Measurements from ENCODE around the gene OTULIN. TPM values are rescaled to one million over a fixed set of nuclear protein-coding genes. Genes with fewer than 3 reads are reported as not detected.

Gene OTULIN
- total RNA-seq, 2 experiments from 2014 or later: 28.7 to 45.6 TPM

DNA sequence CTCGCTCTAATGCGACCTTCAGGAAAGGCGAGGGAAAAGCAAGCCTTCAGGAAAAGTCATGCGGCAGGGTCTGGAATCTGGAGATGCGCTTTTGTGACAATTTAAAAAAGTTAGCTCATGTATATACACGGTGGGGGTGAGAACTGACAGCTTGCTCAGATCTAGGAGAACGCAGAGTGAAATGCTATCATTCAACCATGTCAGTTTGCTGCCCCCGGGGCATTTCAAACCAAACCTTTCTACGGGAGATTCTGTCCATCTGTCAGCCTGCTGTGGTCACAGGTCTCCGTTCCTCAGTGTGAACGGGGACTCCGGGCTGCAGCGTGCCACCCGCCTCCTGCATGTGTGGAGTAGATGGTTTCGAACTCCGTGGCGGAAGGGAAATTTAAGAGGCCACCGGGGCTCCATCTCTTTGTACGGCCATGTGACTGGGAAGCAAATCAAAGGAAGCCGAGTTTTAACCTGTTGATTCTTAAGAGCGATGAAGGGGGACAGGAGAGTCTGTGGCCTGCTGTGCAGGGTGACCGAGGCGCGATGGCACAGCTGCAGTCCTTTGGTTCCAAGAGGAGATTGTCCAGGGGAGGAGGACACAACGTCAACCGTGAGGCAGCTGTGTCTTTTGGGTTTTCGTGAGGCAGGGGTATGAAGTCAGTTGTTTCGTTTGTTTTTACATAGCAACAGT, 45.9 kb downstream of the OTULIN start:
- TF ChIP-seq EZH2phosphoT487 (IDR thresholded peaks at IDR 0.05; ENCODE audit: borderline replicate concordance, low read depth, low read length): no peak
- TF ChIP-seq, protein P1, sequence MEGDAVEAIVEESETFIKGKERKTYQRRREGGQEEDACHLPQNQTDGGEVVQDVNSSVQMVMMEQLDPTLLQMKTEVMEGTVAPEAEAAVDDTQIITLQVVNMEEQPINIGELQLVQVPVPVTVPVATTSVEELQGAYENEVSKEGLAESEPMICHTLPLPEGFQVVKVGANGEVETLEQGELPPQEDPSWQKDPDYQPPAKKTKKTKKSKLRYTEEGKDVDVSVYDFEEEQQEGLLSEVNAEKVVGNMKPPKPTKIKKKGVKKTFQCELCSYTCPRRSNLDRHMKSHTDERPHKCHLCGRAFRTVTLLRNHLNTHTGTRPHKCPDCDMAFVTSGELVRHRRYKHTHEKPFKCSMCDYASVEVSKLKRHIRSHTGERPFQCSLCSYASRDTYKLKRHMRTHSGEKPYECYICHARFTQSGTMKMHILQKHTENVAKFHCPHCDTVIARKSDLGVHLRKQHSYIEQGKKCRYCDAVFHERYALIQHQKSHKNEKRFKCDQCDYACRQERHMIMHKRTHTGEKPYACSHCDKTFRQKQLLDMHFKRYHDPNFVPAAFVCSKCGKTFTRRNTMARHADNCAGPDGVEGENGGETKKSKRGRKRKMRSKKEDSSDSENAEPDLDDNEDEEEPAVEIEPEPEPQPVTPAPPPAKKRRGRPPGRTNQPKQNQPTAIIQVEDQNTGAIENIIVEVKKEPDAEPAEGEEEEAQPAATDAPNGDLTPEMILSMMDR (conservative IDR thresholded peaks at IDR 0.05; ENCODE audit: low read length): no peak
- H3K9me3 ChIP-seq (ENCODE audit: low read length): no peaks in the 10 kb centered on the region
- no peaks in the 10 kb centered on the region for H3K9me2 ChIP-seq (ENCODE audit: insufficient read depth, low read length)
- ChIA-PET CTCF (ENCODE audit: unreplicated experiment) (no interaction called here), POLR2A (no interaction called here)
- no peak for DNase-seq (ENCODE audit: low spot score)
- H3K27ac ChIP-seq (ENCODE audit: low read depth, low read length, poor library complexity, severe bottlenecking): no peak overlapping the region
- no peak overlapping the region for H3K4me3 ChIP-seq (ENCODE audit: low read depth, low read length, poor library complexity, severe bottlenecking)
- H2AFZ ChIP-seq (ENCODE audit: low read length): no peak overlapping the region
- H3K79me2 ChIP-seq (ENCODE audit: insufficient read depth, low read depth, low read length): no peaks in the 10 kb centered on the region
- intact Hi-C loops (cut with micrococcal nuclease; ENCODE audit: unreplicated experiment): no loop called here
- BruUV-seq (replicated peaks): TSS peak; percentile 43
- no peak overlapping the region for H3K4me2 ChIP-seq (ENCODE audit: low read length)
- no peaks in the 10 kb centered on the region for H4K20me1 ChIP-seq (ENCODE audit: insufficient read depth, low read length)
- H3K4me1 ChIP-seq (ENCODE audit: insufficient read depth, low read length, poor library complexity, severe bottlenecking): no peaks in the 10 kb centered on the region
- H3K36me3 ChIP-seq (ENCODE audit: insufficient read depth, low read length): peaks cover 97% of the 10 kb centered on the region

DNA sequence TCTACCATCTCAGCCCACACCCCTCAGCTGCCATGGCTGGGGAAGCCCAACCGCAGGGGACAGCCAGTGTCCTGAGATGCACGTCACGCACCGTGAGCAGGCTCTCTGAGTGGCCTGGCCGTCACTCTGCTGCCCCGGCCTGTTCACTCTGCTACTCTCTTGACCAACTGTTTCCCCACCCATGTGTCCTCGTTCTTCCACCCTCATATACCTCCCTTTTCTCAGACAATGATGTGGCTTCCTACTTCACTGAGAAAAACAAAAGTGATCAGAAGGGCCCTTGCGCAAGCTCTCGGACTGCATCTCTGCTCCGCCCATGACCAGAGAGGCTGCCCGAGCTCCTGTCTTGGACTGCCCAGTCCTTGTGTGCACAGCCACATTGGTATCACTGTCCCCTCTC, 47.6 kb downstream of the OTULIN start:
- no peak for TF ChIP-seq EZH2phosphoT487 (IDR thresholded peaks at IDR 0.05; ENCODE audit: borderline replicate concordance, low read depth, low read length)
- TF ChIP-seq, protein P1 (conservative IDR thresholded peaks at IDR 0.05; ENCODE audit: low read length): no peak
- Histone ChIP-seq H3K4me2 (ENCODE audit: low read length) (no peak overlapping the region), H3K36me3 (ENCODE audit: insufficient read depth, low read length) (peaks cover 96% of the 10 kb centered on the region), H3K9me2 (ENCODE audit: insufficient read depth, low read length) (no peaks in the 10 kb centered on the region), H2AFZ (ENCODE audit: low read length) (no peak overlapping the region), H3K4me1 (ENCODE audit: insufficient read depth, low read length, poor library complexity, severe bottlenecking) (no peaks in the 10 kb centered on the region), H3K9me3 (ENCODE audit: low read length) (no peaks in the 10 kb centered on the region), H4K20me1 (ENCODE audit: insufficient read depth, low read length) (no peaks in the 10 kb centered on the region), H3K79me2 (ENCODE audit: insufficient read depth, low read depth, low read length) (no peaks in the 10 kb centered on the region), H3K4me3 (ENCODE audit: low read depth, low read length, poor library complexity, severe bottlenecking) (no peak overlapping the region), H3K27ac (ENCODE audit: low read depth, low read length, poor library complexity, severe bottlenecking) (no peak overlapping the region)
- DNase-seq (ENCODE audit: low spot score): no peak
- intact Hi-C loops (cut with micrococcal nuclease; ENCODE audit: unreplicated experiment): no loop called here
- CTCF ChIA-PET (ENCODE audit: unreplicated experiment): no interaction called here
- POLR2A ChIA-PET: no interaction called here
- no TSS peak for BruUV-seq (replicated peaks)

DNA sequence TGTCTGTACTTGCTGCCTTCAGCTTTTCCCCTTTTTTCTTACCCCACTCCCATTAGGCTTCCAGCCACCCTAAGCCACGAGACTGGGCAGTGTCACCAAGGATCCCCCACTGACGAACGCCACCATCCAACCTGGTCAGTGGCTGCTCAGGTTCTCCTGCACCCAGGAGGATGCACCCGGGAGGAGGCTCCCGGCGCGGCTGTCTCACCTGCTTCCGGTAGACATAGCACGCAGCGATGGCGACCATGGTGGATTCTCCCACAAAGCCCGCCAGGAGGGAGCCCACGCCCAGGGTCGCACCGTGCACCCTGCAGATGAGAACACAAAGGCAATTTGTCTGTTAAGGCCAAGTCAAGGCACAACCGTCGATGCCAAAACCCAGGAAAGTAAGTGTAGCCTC, 48.1 kb downstream of the OTULIN start:
- no TSS peak for BruUV-seq (replicated peaks)
- H3K79me2 ChIP-seq (ENCODE audit: insufficient read depth, low read depth, low read length): no peaks in the 10 kb centered on the region
- H3K36me3 ChIP-seq (ENCODE audit: insufficient read depth, low read length): peaks cover 93% of the 10 kb centered on the region
- TF ChIP-seq, protein P1 (conservative IDR thresholded peaks at IDR 0.05; ENCODE audit: low read length): no peak
- TF ChIP-seq EZH2phosphoT487 (IDR thresholded peaks at IDR 0.05; ENCODE audit: borderline replicate concordance, low read depth, low read length): no peak
- H3K4me1 ChIP-seq (ENCODE audit: insufficient read depth, low read length, poor library complexity, severe bottlenecking): no peaks in the 10 kb centered on the region
- H4K20me1 ChIP-seq (ENCODE audit: insufficient read depth, low read length): no peaks in the 10 kb centered on the region
- H3K9me2 ChIP-seq (ENCODE audit: insufficient read depth, low read length): no peaks in the 10 kb centered on the region
- POLR2A ChIA-PET: no interaction called here
- no peak overlapping the region for H3K4me3 ChIP-seq (ENCODE audit: low read depth, low read length, poor library complexity, severe bottlenecking)
- H3K4me2 ChIP-seq (ENCODE audit: low read length): no peak overlapping the region
- H3K9me3 ChIP-seq (ENCODE audit: low read length): no peaks in the 10 kb centered on the region
- CTCF ChIA-PET (ENCODE audit: unreplicated experiment): no interaction called here
- intact Hi-C loops (cut with micrococcal nuclease; ENCODE audit: unreplicated experiment): no loop called here
- DNase-seq (ENCODE audit: low spot score): no peak
- no peak overlapping the region for H2AFZ ChIP-seq (ENCODE audit: low read length)
- H3K27ac ChIP-seq (ENCODE audit: low read depth, low read length, poor library complexity, severe bottlenecking): no peak overlapping the region
